OCI-LY1 (cell line): Measurements from ENCODE around the gene H3-3A.

Experiments
- H2AFZ ChIP-seq: fragments of 200-600 bp; sonication (generic), shearing (Covaris generic); 2 replicates; pipeline ENCODE4 v1.6.0; 2014; ENCODE audit warnings: antibody characterized with exemption, mild to moderate bottlenecking, low read length
- H3F3A ChIP-seq: fragments of 200-600 bp; sonication (generic), shearing (Covaris generic); 2 replicates; pipeline ENCODE4 v1.6.0; 2014; ENCODE audit warnings: mild to moderate bottlenecking, antibody characterized with exemption, low read length, moderate library complexity; ENCODE audit not compliant: insufficient read depth
- H3K27ac ChIP-seq: fragments of 200-600 bp; sonication (generic); 2 replicates; pipeline ENCODE4 v1.5.1; 2014; ENCODE audit warnings: low read length, mixed run types, mild to moderate bottlenecking, low read depth; ENCODE audit not compliant: poor library complexity, severe bottlenecking
- H3K27me3 ChIP-seq: fragments of 200-600 bp; sonication (generic); 2 replicates; pipeline ENCODE4 v1.6.0; 2014; ENCODE audit warnings: antibody characterized with exemption, mild to moderate bottlenecking, low read length, moderate library complexity; ENCODE audit not compliant: insufficient read depth
- H3K36me3 ChIP-seq: fragments of 200-600 bp; sonication (generic); 2 replicates; pipeline ENCODE4 v1.6.1; 2014; ENCODE audit warnings: mild to moderate bottlenecking, antibody characterized with exemption, low read length, moderate library complexity, mixed read lengths; ENCODE audit not compliant: insufficient read depth
- H3K4me1 ChIP-seq: fragments of 200-600 bp; sonication (generic); 2 replicates; pipeline ENCODE4 v1.5.1; 2014; ENCODE audit warnings: mild to moderate bottlenecking, low read length, moderate library complexity; ENCODE audit not compliant: insufficient read depth, severe bottlenecking
- H3K4me2 ChIP-seq: fragments of 200-600 bp; sonication (generic), shearing (Covaris generic); 2 replicates; pipeline ENCODE4 v1.6.1; 2014; ENCODE audit warnings: low read length
- H3K4me3 ChIP-seq: fragments of 200-600 bp; sonication (generic); 2 replicates; pipeline ENCODE4 v1.5.1; 2014; ENCODE audit warnings: low read length, low read depth, mild to moderate bottlenecking, mixed read lengths; ENCODE audit not compliant: poor library complexity, severe bottlenecking
- H3K79me2 ChIP-seq: fragments of 200-600 bp; shearing (Covaris generic); 2 replicates; pipeline ENCODE4 v1.6.1; 2016; ENCODE audit warnings: mixed run types, low read length, mixed read lengths; ENCODE audit not compliant: insufficient read depth
- H3K9ac ChIP-seq: fragments of 200-600 bp; sonication (generic), shearing (Covaris generic); 2 replicates; pipeline ENCODE4 v1.6.1; 2014; ENCODE audit warnings: mild to moderate bottlenecking, low read length, mixed read lengths
- H3K9me2 ChIP-seq: fragments of 200-600 bp; sonication (generic), shearing (Covaris generic); 2 replicates; pipeline ENCODE4 v1.6.1; 2014; ENCODE audit warnings: low read depth, mild to moderate bottlenecking, low read length, mixed read lengths
- H3K9me3 ChIP-seq: fragments of 200-600 bp; shearing (Covaris generic); 2 replicates; pipeline ENCODE4 v1.6.1; 2014; ENCODE audit warnings: low read length, mixed read lengths
- H4K20me1 ChIP-seq: fragments of 200-600 bp; sonication (generic), shearing (Covaris generic); 2 replicates; pipeline ENCODE4 v1.6.0; 2016; ENCODE audit warnings: mild to moderate bottlenecking, low read length; ENCODE audit not compliant: insufficient read depth
- EZH2 ChIP-seq: fragments of 200-600 bp; sonication (generic), shearing (Covaris generic); IDR thresholded peaks from 2 replicates; pipeline ENCODE4 v1.8.0; 2017; ENCODE audit warnings: borderline replicate concordance, mixed run types, mild to moderate bottlenecking, antibody characterized with exemption, low read length, moderate library complexity, mixed read lengths
- TF ChIP-seq, protein P1 (sequence below): fragments of 200-600 bp; sonication (generic), shearing (Covaris generic); IDR thresholded peaks from 2 replicates; pipeline ENCODE4 v1.5.1; 2017; ENCODE audit warnings: mild to moderate bottlenecking, antibody characterized with exemption, low read length, moderate library complexity, mixed read lengths

Gene H3-3A

DNA sequence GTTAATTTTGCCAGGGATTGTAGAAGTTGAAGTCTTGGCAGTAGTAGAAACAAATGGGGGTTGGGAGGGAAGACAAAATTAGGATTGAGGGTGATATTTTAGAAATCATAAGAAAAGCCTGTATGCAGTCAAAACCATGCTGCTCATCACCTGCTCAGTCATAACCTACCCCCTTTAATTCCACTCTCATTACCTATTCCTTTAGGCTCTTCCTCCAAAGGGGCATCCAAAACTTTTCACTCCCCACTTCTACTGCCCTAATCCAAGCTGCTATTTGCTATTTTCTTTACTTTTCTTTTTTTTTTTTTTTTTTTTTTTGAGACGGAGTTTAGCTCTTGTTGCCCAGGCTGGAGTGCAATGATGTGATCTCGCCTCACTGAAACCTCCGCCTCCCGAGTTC, 11.5 kb downstream of the H3-3A start:
- TF ChIP-seq, protein P1, sequence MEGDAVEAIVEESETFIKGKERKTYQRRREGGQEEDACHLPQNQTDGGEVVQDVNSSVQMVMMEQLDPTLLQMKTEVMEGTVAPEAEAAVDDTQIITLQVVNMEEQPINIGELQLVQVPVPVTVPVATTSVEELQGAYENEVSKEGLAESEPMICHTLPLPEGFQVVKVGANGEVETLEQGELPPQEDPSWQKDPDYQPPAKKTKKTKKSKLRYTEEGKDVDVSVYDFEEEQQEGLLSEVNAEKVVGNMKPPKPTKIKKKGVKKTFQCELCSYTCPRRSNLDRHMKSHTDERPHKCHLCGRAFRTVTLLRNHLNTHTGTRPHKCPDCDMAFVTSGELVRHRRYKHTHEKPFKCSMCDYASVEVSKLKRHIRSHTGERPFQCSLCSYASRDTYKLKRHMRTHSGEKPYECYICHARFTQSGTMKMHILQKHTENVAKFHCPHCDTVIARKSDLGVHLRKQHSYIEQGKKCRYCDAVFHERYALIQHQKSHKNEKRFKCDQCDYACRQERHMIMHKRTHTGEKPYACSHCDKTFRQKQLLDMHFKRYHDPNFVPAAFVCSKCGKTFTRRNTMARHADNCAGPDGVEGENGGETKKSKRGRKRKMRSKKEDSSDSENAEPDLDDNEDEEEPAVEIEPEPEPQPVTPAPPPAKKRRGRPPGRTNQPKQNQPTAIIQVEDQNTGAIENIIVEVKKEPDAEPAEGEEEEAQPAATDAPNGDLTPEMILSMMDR = no peak
- Histone ChIP-seq H3K79me2 (no peaks in the 10 kb centered on the region), H3K36me3 (peaks cover 51% of the 10 kb centered on the region), H3K9me2 (no peaks in the 10 kb centered on the region), H2AFZ (no peak overlapping the region), H3K27ac (no peak overlapping the region), H3K4me2 (no peak overlapping the region), H3K27me3 (no peaks in the 10 kb centered on the region), H3F3A (peaks cover 22% of the 10 kb centered on the region), H3K9me3 (no peaks in the 10 kb centered on the region), H3K9ac (no peak overlapping the region), H4K20me1 (0 out of 2 replicates have a peak, but pooled peaks cover 4% of the 10 kb centered on the region), H3K4me3 (no peak overlapping the region), H3K4me1 (no peaks in the 10 kb centered on the region)

DNA sequence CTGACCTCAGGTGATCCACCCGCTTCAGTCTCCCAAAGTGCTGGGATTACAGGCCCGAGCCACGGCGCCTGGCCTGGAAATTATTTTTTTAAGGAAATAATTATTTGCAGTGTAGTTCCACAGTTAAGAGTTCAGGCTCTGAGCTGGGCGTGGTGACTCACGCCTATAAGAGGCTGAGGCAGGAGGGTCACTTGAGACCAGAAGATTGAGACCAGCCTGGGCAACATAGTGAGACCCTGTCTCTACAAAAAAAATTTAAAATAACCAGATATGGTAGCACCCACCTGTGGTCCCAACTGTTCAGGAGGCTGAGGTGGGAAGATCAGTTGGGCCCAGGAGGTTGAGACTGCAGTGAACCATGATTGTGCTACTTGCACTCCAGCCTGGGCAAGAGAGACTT, 13.9 kb downstream of the H3-3A start:
- no peaks in the 10 kb centered on the region for H3K79me2 ChIP-seq
- H3K4me2 ChIP-seq = no peak overlapping the region
- no peak overlapping the region for H3K4me3 ChIP-seq
- H3K27me3 ChIP-seq = no peaks in the 10 kb centered on the region
- no peak for TF ChIP-seq EZH2
- TF ChIP-seq, protein P1 = no peak
- peaks cover 30% of the 10 kb centered on the region for H3K36me3 ChIP-seq
- 0 out of 2 replicates have a peak, but pooled peaks cover 4% of the 10 kb centered on the region for H4K20me1 ChIP-seq
- H3K9me2 ChIP-seq = no peaks in the 10 kb centered on the region
- no peak overlapping the region for H3K27ac ChIP-seq
- no peak overlapping the region for H3K9ac ChIP-seq
- H2AFZ ChIP-seq = no peak overlapping the region
- H3K4me1 ChIP-seq = no peaks in the 10 kb centered on the region
- H3K9me3 ChIP-seq = no peaks in the 10 kb centered on the region
- H3F3A ChIP-seq = peaks cover 22% of the 10 kb centered on the region

DNA sequence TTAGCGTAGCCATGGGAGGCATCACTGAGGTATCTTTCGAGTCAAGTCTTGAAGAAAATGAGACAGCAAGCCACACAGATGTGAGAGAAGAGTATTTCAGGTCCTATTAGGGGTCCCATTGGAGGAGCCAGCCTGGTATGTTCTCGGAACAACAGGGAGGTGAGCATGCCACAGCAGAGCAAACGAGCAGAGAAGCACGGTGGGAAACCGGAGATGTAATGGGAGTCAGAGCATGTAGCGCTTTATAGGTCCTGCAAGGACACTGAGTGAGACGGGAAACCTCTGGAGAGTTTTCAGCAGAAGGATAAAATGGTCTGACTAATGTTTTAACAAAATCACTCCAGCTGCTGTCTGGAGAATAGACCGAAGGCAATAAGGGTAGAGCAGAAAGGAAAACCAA, 15.9 kb downstream of the H3-3A start:
- no peak for TF ChIP-seq EZH2
- TF ChIP-seq, protein P1 = no peak
- Histone ChIP-seq H3K9me2 (no peaks in the 10 kb centered on the region), H3K9ac (no peak overlapping the region), H3K4me1 (peaks cover 12% of the 10 kb centered on the region), H3K27ac (no peak overlapping the region), H3K27me3 (0 out of 2 replicates have a peak, but pooled peaks cover 6% of the 10 kb centered on the region), H3F3A (peaks cover 8% of the 10 kb centered on the region; the same call in 1 of the 2 replicates), H3K9me3 (no peaks in the 10 kb centered on the region), H4K20me1 (no peaks in the 10 kb centered on the region), H3K79me2 (no peaks in the 10 kb centered on the region), H3K4me2 (no peak overlapping the region), H3K4me3 (no peak overlapping the region), H2AFZ (no peak overlapping the region), H3K36me3 (peaks cover 13% of the 10 kb centered on the region; the same call in 1 of the 2 replicates)
